Measurements from ENCODE around the gene CHPF2.

CHPF2 gene

DNA sequence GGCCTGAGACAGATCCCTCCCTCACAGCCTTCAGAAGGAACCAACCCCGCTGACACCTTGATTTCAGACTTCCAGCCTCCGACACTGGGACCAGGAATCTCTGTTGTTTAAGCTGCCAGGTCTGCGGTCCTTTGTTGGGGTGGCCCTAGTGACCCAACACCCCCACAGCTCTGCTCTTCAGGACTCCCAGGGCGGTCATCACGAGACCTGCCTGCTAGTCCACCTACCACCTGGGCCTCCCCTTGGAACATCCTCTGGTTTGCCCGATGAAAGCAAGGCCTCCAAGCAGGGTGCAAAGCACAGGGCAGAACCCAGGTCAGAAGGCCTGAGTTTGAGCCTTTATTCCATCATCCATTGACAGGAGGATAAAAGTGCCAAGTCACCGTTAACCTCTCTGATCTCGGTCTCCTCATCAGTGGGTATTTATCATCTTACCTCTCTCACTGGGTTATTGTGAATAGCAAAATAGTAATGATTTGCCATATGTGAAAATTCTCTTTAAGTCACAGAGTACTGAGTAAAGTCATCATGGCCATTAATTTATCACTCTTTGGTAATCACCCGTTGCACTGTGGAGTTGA is 33.2 kb downstream of the CHPF2 start:
- no peak for DNase-seq (ENCODE audit: low read depth)

DNA sequence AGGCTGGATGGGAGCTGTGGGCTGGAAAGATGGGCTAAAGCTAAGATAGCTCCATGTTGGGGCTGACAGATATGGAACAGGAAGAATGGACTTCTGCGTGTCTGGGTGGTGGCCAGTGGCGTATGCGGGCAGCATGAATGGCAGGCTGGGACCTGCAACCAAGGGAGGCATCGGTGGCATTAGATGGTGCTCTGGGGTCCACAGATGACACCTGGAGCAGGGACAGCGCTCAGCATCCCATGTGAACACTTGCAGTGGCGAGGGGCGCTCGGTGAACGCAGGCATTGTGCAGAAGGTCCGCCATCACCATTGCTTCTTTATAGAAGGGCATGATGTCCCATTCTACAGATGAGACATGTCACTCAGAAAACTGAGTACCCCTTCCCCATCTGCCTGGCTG is 37.2 kb downstream of the CHPF2 start:
- DNase-seq (ENCODE audit: low read depth), result no peak

GRCh38 chr7:151271699-151272355 is 39.5 kb downstream of the CHPF2 start:
- no peak for DNase-seq (ENCODE audit: low read depth)

GRCh38 chr7:151272405-151272804 is 40.1 kb downstream of the CHPF2 start:
- no peak for DNase-seq (ENCODE audit: low read depth)

GRCh38 chr7:151272877-151273276 is 40.6 kb downstream of the CHPF2 start:
- no peak for DNase-seq (ENCODE audit: low read depth)

GRCh38 chr7:151273651-151274390 is 41.5 kb downstream of the CHPF2 start:
- DNase-seq (ENCODE audit: low read depth), result no peak

DNA sequence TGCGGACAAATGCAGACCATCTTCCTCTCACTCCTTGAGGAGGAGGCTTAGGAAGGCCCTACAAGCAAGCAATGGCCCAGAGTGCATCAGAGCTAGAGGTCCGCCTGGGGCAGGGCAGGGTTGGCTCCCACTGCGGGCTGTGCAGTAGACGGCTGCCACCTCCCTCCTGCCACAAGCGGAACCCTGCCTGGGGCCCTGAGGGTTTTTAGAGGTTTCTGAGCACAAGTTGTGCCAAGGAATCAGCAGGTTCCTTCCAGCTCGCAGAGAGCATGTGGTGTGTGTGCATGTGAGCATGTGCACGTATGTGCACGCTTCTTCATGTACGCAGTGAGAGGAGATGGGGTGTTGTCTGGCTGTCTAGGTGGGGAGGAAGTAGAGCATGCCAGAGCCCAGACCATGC is 42.1 kb downstream of the CHPF2 start:
- DNase-seq (ENCODE audit: low read depth), result no peak

DNA sequence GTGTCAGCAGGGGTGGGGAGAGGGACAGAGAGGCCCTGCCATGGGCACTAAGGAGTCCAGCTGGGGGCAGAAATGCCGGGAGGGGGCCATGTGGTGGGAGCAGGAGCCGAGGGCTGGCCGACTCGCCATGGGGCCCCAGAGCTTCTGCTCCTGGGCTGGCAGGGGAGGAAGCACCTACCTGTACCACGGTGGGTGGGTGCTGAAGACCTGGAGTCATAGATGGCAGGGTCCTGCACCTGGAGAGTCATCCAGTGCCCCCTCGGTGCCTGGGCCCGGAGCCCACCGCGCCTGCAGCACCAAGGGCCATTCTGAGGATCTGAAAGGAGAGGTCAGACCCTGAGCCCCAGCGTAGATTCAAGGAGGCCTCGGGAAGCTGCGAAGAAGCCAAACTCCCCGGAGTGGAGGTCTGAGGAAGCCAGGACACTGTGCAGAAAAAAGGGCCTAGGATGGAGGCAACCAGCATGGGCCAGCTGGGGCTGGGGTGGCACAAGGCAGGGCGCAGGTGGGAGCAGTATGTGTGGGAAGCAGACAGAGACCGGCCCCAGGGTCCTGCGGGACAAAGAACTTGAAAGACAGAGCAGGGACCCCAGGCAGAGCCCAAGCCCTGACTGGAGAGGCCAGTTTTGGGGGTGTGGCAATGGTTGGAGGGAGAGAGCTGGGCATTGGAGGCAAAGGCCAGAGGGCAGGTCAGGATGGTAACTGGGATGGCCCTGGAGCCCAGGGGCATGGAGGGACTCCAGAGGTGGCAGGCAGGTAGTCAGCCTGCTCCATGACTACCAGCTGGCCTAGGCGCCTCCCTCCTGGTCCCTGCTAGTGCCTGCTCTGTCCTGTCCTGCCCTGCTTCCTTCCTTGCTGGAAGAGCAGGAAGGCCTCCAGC is 42.9 kb downstream of the CHPF2 start:
- no peak for DNase-seq (ENCODE audit: low read depth)

DNA sequence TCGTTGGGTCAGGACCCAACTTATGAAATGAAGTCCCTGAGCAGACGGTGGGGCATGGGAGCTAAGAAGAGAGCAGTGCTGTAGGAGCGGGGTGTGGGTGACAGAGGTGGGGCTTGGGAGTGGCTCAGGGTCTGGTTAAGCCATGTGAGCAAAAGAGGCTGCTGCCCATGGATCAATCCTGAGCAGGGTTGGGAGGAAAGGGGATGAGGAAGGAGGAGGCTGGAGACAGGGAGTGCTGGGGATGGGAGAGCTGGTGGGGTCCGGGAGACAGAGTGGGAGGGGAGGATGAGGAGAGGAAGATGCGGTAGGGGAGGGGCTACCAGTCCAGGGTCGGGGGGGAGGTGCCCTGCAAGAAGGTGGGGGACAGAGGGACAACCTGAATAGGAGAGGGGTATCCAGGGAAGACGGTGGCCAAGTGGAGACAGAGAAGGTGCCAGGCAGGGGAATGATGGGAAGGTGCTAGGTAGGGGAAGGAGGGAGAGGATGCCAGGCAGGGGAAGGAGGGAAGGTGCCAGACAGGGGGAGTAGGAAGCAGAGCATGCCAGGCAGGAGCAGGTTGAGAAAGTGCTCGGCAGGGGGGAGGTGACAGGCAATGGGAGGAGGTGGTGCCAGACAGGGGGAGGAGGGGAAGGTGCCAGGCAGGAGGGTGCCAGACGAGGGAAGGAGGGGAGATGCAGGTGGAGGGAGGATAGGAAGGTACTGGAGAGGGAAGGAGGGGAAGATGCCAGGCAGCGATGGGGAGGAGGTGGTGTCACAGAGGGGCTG is 43.7 kb downstream of the CHPF2 start:
- no peak for DNase-seq (ENCODE audit: low read depth)

- DNase-seq (ENCODE audit: low read depth), result peak; percentile 24
These were observed 44.6 kb downstream of the CHPF2 start for GRCh38 chr7:151276666-151277590.

DNA sequence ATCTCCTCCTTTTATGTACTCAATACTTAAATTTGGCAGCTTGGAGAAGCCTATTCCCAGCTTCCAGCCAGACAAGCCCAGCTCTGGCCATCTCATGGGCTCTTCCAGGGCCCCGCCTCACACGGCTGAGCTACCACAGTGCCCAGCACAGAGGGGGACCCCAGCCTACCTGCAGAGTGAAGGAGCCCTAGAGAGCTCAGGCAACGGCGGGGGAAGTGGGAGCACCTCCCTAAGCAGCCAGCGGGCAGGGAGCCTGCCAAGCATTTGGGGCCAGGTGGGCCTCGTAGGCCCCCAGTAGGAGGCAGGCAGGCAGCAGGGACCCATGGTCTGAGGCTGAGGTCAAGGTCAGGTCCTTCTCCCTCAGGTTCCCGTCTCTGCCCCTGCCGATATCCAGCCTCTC is 45.3 kb downstream of the CHPF2 start:
- no peak for DNase-seq (ENCODE audit: low read depth)

DNA sequence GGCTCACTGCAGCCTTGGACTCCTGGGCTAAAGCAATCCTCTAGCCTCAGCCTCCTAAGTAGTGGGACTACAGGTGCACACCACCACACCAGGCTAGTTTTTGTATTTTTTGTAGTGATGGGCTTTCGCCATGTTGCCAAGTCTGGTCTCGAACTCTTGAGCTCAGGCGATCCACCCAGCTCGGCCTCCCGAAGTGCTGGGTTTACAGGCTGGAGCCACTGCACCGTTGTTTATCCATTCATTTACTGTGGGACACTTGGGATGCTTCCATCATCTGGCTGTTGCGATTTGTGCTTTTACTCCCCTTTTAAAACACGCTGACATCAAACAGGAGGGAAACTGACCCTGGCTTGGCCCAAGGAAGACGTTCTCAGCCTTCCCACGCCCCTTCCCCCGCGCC is 46.7 kb downstream of the CHPF2 start:
- no peak for DNase-seq (ENCODE audit: low read depth)

DNA sequence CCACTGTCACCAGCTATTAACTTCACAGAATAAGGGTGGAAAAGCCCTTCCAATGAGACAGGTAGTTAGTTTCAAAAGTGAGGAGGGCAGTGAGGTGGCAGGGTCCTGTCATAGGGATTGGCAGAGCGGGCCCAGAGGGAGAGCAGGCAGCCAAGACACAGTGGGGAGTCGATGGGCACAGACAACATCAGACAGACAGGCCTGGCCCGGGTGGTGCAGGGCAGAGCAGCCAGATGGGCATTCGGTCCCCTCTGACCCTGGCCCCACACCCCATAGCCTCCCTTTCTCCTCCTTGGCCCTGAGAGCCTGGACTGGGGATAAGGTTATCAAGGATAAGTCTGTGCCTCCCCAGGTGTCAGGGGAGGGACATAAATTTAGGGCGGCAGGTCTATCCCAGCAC is 47.6 kb downstream of the CHPF2 start:
- no peak for DNase-seq (ENCODE audit: low read depth)

DNA sequence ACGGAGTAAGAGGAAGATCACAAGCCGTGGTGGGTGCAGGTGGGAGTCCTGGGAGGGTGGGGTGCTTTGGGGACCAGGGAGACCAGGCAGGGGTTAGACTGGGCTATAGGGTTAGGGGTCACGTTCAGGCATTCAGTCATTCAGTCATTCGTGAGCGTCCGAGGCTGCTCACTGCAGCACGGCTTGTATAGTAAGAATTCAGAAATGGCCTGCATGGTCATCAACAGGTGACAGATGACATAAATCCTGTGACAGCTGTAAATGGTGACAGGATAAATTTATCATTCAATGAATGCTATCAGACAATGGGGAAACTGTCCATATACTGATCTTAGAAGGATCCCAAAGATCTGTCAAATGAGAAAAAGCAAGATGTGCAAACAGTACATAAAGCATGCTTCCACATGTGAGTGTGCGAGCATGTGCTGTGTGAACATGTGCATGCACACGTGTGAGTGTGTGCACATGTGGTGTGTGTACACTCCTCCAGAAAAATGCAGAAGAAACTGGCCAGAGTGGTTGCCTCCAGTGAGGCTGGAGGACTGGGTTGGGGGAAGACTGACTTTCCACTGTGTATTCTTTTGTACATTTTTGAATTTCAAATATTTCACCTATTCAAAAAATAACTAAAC is 48.2 kb downstream of the CHPF2 start:
- no peak for DNase-seq (ENCODE audit: low read depth)

DNA sequence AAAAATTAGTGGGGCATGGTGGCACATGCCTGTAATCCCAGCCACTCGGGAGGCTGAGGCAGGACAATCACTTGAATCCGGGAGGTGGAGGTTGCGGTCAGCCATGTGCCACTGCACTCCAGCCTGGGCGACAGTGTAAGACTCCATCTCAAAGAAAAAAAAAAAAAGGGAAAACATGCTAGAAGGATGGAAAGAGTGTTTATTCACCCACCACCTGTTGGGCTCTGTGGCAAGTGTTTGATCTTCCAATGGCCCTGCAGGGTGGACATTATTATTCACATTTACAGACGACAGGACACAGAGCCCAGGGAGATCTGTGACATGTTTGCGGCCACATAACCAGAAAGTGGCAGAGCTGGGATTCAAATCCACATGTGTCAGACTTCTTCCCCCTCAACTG is 49.4 kb downstream of the CHPF2 start:
- no peak for DNase-seq (ENCODE audit: low read depth)

GRCh38 chr7:151282111-151282510 is 49.8 kb downstream of the CHPF2 start:
- no peak for DNase-seq (ENCODE audit: low read depth)

DNA sequence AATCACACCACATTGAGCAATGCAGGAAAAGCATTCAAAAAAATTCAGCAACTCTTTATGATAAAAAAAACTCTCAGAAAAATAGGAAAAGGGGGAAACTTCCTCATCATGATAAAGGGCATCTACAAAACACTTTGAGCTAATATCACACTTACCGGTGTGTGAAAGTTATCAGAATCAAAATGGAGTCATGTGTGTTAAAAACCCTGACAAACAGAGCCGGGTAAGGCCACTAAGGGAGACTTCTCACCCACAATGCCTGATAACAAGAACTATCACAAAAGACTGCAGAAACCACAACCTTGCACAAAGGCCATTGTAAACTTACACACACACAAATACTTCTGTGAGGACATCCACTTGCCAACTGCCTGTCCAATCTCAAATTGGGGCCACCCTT is 51.0 kb downstream of the CHPF2 start:
- DNase-seq (ENCODE audit: low read depth), result no peak

DNA sequence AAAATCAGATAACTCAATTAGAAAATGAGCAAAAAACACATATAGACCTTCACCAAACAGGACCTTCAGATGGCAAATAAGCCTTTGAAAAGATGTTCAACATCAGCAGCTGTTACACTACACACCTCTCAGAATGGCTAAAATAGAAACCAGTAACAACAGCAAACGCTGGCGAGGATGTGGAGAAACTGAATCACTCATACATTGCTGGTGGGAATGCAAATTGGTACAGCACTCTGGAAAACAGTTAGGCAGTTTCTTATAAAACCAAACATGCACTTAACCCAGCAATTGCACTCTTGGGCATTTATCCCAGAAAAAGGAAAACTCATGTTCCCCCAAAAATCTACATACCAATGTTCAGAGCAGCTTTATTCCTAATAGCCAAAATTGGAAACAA is 53.9 kb downstream of the CHPF2 start:
- DNase-seq (ENCODE audit: low read depth), result no peak

All from activated T-helper 9 cell treated with anti-CD3 and anti-CD28 coated beads, Interleukin-2, amount 50 U/mL, for 16 hours (primary cell).